Germinal center (tissue), 1 donor: ENCODE measurements around the gene STK38L.
A peak's percentile ranks its signal among the peaks of the same experiment; 100 is the strongest.
"Not testable (repeated sequence)": the region's sequence is repeated elsewhere in the genome, so short reads cannot be mapped to it uniquely, and the experiment has no call there.

Source experiments
- DNase-seq: peaks from one replicate; pipeline ENCODE4 v3.0.0; 2012; ENCODE audit warnings: mixed read lengths, low spot score

STK38L gene

DNA sequence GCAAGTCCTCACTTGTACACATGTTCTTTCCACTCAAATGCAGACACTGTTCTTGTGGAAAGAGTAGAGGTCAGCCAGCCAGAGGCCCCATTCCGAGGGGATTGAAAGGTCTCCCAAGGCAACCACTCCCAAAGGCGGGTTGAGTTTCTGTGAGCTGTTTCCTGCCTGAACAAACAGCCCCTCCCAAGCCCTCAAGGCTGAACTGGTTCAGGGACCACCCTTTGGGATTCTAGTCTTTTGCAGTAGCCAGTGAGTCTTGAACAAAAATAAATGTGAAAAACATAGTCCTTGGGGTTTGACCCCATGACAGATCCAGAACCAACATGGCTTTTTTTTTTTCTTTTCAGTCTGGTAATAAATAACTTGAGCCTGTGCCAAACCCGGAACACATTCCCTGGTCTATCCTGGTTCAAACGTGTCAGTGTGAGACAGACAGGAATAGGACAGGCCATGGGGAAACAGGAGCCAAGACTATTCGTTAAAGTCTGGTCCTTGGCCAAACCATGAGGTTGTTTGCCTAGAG is 17.6 kb upstream of the STK38L start:
- DNase-seq = no peak

DNA sequence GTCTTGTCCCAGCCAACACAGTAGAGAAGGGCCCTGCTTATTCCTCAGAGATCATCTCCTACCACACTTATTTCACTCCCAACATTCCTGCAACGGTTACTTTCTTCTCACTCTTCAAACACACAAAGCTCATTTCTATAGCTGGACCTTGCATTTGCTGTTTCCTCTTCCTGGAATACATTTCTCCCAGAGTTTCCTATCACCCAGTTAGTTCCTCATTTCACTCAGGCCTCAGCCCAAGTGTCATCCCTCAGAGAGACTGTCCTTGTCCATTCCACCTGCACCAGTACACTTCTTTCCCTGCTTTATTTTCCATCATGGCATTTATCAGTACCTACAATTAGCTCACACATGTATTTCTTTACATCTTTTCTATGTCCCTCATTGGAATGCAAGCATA is 14.7 kb upstream of the STK38L start:
- DNase-seq = no peak

DNA sequence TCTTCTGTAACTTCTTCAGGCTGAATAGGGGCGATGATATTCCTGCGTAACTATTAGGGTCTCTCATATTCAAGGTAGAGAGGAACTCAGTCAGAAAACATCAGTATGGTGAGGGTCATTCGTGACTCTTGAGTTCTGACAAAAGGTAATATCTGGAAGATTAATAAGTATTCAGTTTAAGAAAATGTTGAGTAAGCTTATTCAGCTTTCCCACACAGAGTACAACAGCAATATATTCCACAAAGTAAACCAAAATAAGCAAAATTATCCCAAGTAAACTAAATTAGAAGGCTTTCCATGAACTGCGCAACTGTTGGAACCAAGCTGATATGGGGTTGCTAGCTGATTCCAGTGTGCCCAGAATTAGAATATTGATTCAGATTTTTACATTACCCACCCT is 12.7 kb upstream of the STK38L start:
- not testable (repeated sequence) for DNase-seq

DNA sequence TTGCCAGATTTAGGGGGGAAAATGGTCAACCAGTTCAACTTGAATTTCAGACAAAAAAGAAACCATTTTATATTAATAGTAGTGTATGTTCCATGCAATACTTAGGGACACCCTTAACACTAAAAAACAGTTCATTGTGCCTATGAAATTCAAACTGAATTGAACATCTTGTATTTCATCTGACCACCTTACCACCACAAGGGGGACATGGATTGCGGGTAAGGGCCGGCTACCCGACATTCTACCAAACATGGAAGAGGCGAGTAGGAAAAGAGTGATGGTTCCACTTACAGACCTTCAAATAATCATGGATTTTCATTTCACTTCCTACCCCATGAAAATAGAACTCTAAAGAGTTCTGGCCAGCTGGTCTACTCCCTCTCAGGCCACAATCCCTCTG is 10.3 kb upstream of the STK38L start:
- no peak for DNase-seq

DNA sequence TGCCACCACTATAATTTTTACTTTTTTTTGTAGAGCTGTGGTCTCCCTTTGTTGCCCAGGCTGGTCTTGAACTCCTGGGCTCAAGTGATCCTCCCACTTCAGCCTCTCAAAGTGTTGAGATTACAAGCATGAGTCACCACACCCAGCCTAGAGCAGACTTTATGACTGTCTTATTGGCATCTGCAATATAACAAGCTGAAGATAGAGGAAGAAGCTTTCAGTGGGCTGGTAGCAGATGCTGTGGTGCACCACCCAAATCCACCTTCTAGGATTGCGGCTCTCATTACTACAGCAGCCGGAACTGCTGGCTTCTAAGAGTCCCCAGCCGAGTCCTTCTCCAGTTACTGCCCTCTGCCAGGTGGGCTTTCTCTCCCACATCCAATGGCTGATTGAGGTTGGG is 7.6 kb upstream of the STK38L start:
- DNase-seq = no peak

DNA sequence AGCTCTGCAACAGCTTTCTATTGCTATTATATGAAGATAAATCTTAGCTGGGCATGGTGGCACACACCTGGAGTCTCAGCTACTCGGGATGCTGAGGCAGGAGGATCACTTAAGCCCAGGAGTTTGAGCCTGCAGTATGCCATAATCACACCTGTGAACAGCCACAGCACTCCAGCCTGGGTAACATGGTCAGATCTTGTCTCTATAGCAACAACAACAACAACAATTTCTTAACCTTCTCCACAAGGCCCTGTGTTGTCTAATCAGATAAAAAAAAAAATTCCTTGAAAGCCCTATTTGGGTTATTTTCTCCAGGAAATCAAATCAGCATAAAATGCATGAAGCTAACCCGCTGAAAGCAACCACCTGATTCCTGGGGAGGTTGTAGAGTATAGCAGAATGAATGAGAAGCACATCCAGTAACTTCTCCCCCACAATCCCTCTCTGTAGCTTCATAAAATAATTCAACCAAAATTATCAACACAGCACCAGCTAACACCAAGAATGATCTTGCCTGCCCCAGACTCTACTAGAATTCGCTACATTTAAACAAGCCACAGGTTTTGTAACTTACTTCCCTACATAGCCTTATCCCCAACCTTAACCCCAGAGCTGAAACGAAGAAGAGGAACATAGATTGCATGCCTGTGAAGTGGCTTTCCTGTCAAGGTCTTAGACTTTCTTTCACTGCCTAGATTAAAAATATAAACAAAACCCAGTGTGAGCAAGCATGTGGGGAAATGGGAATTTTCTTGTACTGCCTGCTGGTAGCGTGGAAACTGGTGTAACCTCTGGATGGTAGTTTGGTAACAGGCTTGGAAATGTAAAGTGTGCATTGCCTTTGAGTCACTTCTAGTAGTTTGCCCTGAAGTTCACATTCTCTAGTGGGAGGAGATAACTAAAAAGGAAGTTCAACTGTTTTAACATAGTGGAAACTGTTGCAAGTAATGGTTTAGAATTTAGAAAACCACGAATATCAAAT is 6.0 kb upstream of the STK38L start:
- no peak for DNase-seq

DNA sequence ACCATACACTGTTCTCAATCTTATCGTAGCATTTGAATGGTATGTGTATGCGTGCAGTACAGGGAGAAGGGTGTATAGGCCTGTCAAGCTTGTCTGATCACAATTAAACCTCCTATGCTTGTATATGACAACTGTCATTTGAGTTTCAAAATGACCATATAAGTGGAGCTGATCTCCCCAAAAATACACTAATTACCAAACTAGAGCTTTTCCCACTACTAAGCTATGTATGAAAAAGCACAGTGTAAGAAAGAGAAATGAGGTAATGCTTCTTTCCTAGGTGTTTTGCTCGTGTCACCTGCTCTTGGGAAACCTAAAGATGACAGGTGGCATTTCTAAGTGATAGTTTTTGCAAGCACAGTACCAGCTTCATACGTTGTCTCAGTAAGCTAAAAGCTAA is 1.1 kb upstream of the STK38L start:
- no peak for DNase-seq

DNA sequence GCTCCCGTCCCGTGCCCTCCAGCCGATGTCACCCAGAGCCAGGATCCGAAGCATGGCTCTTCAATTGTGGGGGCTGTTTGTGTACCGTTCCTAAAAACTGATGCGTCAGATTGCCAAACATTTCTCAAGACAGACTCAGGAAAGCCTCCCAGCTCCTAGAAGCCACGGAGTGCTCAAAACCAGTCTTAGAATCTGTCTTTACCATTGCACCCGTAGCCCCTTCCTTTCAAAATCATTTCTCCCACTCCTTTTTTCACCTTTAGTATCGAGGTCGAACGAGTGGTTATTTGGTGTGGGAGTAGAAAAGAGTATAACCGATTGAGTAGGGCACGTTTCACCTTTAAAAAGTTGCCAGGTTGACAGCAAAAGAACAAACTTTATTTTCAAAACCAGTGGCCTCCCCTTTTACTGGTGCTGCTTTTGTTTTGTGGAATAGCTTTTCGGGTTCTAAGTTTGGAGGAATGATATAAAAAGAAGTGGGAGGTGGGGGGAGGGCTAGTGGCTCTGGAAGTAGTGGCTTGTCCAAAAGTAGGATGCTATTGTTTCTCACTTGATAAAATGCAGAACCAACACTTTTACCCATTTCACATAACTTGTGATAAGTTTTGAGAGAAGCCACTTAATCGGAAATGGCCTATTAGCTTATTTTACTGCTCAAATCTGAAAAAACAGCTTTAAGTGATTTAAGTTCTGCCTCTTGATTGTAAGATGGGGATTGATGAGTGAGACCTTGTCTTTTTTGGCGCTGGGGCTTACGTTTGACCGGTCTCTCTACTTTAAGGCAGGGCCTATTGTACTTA is 803 bp downstream of the STK38L start:
- DNase-seq = peak; percentile 23

DNA sequence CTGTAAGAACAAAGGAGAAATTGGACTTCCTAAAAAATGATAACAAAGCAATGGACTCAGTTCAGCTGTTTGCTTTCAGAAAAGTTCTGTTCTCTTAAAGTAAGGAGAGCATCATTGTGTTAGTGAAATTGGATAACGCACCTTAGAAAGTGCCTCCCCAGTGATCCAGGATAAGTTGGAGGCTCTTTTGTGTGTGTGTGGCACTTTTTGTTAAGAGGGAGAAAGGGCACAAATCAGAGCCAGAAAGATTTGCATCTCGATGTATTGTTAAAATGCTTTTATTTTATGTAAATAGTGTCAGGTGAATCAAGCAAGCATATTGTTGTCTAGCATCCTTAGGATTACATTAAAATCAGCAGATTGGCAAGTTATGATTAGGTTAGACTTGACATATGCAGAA is 2.1 kb downstream of the STK38L start:
- no peak for DNase-seq

DNA sequence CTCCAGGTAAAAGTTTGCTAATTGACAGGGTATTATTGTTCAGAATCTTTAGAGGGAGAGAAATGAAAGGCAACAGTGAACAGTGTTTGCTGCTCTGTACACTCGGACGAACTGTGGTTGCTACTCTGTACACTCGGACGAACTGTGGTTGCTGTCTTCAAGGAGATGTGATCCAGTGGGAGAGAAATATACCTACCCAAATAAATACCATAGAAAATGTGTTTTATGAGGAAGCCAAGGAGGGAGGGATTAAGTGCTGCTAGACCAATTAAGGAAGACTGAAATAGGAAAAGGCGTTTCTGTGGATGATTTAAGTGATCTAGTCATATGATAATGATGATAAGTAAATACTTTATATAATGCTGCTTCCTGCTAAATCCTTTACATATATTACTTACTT is 2.7 kb downstream of the STK38L start:
- DNase-seq = no peak

DNA sequence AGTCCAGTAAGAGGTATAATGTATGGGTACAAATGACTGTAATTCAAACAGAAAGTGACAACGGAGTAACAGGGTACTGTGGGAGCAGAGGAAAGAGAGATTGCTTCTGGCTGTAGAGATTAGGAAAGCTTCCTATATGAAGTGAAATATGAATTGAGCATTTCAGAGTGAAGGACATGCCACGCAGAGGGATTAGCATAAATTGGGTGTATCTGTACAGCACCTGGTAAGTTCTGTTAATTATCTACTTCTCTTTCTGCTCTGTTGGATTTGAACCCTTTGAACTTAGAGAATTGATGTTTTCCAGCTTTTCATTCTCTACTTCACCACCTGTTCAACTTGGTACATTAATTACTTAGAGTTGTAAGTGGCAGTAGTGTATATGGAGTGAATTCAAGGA is 8.8 kb downstream of the STK38L start:
- no peak for DNase-seq

DNA sequence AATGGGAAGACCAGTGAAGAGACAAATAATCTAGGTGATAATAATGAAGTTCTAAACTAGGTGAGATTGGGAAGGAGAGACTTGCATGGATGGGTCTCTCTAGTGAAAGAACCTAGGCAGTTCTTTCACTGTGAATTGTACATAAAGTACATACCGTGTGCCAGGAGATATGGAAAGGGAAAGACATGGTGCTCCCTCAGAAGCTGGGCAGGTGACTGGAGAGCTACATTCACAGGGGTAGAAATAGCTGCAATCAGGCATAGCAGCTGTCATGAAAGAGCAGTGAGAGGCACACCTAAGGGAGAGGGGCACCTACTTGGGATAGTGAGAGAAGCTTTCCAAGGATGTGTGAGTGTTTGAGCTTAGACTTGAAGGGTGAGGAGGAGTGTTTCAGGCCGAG is 9.3 kb downstream of the STK38L start:
- no peak for DNase-seq

DNA sequence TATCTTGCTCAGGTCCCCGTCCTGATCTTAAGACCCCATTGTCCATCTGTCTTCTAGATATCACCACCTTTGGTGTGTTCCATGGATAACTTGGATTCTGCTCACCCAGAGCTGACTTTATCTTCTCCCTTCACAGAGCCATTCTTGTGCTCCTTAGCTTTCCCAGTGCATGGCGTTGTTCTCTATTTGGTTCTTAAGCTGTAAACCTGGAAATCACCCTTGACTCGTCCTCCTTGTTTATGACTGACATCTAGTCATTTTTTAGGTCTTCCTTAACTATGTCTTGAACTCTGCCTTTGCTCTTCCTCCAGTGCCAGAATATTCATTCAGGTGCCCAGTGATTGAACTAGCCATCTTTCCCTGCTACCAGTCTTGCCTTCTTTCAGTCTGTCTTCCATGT is 11.7 kb downstream of the STK38L start:
- no peak for DNase-seq

DNA sequence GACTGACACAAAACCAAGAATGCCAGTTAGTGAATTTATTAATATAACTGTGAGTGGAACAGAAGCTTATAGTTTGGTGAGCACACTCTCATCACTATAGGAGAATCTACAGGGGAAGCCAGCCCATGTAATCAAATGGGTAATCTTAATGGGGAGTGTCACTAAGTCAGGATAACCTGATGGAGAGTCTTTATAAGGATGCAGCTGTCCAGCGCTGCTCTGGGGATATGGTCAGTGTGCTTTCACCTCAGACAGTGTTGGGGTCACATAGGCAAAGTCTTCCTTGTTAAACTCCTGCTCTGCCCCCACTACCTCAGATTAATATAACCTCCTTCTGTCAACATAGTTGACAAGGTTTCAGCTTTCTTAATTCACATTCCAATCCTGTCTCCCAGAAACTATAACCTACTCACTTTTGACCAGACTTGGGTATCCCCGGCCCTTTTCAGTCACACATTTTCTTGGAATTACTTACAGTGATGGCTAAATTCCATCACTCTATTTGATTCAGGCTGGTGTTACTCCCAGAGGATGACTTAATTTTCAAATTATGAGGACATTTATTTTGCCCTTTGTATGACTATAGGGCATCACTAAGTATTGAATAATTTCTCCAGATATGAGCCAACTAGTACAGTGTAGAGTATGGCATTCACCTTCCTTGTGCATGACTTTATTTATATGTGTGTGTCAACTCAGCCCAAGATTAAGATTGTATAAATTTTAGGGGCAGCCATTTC is 13.2 kb downstream of the STK38L start:
- no peak for DNase-seq

DNA sequence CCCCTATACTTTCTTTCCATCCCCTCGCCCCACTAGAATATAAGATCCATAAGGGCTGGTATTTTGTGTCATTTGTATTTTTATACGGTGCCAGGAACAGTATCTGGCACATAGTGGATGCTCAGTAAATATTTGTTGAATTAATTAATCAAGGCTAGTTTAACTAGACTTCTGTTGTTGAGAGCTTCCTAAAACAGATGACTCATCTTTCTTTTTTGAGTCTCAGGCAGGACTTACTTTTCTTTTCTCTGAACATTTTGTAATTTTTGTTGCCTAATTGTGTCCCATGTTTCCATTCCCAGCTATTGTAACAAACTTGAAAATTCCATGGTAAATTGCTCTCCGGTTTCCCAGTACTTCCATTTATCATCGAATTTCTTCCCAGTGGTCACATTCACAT is 16.7 kb downstream of the STK38L start:
- no peak for DNase-seq

DNA sequence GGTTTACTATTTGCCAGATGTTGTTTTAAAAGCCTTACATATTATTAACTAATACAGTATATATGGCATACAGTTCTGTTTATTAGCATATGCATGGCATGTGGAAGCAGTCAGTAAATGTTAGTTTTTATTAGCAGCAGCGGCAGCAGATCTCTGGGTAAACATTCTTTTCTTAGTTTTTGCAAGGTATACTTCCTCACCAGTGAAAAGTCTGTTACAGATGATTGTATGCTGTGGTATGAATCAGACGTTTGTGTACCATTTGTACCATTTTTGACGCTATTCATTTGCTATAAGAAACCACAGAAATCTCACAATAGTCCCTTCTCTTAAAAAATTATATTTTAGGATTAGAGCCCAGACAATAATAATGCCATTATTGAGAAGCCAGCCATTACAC is 17.8 kb downstream of the STK38L start:
- no peak for DNase-seq

DNA sequence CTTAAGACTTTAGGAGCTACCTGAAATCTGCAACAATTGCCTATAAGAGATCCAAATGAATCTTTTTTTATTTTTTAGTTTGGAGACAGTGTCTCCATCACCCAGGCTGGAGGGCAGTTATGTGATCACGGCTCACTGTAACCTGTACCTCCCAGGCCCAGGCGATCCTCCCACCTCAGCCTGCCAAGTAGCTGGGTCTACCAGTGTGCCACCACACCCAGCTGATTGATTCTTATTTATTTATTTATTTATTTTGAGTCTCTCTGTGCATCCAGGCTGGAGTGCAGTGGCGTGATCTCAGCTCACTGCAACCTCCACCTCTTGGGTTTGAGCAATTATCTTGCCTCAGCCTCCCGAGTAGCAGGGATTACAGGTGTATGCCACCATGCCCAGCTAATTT is 26.1 kb downstream of the STK38L start:
- no peak for DNase-seq

DNA sequence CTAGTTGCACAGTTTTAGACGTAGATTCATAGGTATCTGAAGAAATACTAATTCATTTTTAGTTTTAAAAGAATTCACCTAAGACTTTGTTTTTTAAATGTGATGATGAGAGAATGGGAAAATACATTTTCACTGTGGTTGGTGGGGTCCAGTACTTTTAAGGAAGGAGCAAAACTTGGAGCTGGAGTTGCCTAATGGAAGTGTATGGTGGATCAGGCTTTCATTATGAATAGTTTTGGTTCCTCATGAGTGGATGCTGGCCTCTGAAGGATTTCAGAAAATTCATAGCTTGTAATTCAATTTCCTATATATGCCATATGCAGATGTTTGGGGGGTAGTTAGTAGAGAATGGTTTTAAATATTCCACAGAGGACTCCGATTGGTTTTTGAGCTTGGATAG is 27.1 kb downstream of the STK38L start:
- DNase-seq = no peak

DNA sequence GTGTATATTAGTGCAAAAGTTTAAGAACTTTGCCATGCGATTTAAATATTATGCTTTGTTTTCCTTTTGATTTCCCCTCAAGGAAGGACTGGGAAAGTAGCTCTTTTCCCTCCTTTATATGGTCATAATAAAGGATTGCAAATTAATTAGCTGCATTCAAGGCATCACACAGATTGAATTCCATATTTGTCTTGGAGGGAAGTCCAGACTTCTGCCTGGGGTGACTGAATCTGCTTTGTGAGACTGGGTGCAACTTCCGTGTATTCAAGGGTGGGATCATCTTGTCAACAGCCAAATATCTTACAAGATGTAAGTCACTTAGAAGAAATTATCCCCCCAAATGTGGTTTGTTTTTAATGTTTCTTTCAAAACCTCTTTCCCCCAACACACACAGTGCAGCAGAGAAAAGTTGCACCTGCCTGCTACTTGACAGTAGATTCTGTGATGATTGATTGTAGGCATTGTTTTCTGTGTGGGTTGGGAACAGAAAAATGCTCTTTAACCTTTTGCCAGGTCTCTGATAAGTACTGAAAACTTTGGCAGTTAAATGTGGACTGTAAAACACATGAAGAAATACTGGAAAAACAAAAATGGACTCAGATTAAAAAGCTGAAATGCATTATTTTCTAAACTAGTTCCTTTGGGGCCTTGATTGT is 28.4 kb downstream of the STK38L start:
- no peak for DNase-seq

DNA sequence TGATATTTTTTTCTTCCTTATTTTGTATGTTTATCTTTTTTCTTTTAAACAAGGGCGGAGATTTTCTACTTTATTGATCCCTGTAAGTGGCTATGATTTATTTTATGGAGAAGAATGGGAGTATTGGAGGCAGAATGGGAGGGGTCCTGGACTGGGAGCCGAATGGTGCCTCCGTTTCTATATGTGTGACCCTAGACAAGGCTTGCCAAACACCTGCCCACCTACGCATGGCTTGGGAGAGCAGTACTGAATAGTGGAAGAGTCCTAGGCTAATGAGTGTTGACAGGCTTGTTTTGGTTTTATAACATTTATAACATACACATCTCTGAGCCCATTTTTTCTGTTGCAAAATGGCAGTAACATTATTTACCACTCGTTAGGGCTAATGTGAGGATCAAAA is 29.0 kb downstream of the STK38L start:
- DNase-seq = no peak

DNA sequence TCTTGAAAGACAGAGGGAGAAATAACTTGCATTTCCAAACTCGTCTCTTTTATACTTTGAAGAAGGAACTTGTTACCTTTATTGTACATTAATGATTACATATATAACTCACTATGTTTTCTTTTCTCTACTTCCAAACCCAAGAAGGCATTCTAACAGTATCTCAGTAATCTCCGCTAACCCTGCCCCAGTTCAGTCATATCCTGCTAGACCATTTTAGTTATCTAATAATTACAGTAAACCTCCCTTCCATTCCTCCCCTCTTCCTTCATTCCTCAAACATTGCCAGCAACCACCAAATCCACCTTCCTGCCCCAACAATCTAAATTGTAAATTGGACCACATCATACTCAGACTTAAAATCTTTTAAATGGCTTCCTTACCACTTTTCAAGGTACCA is 30.6 kb downstream of the STK38L start:
- no peak for DNase-seq

DNA sequence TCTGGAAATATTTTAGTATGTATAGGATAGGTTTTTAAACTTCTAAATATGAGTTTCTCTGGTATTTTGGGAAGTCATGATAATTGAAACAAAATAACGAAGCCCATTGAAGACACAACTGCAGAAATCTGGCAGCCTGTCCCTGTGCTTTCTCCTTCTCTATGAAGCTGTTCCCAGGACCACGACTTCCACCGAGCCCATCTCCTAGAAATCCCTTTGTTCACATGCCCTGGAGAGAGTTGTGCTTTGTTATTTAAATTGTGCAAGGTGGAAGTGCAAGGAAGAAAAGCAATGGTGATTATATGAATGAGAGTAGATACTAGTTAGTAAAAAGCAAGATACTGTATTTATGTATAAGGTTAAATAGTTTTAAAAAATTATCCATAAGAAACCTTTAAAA is 32.2 kb downstream of the STK38L start:
- DNase-seq = no peak
